A673 (cell line): Measurements from ENCODE around the gene ZNF844. TPM values are rescaled to one million over a fixed set of nuclear protein-coding genes. Genes with fewer than 3 reads are reported as not detected.
"Not testable (repeated sequence)": the region's sequence is repeated elsewhere in the genome, so short reads cannot be mapped to it uniquely, and the experiment has no call there.

Experiments used
- BruUV-seq: library from RNA; stranded (reverse); fragments of 400-500 nt; replicated peaks from 2 replicates; lab custom pipeline; 2021; lab: Mats Ljungman, UMichigan
- CTCF ChIA-PET: fragments of 300-600 bp; sonication (Branson Sonifier 250); formaldehyde crosslinking; loops from one replicate; lab custom pipeline; 2022; ENCODE audit warnings: antibody characterized with exemption; lab: Charles Lee
- POLR2A ChIA-PET: fragments of 300-600 bp; sonication (Branson Sonifier 250); formaldehyde crosslinking; loops from one replicate; lab custom pipeline; 2022; ENCODE audit warnings: antibody characterized with exemption; ENCODE audit not compliant: low non-redundant PET; lab: Charles Lee
- DNase-seq: peaks from one replicate; pipeline ENCODE4 v3.0.0-alpha.2; 2015; ENCODE audit warnings: low spot score
- H3K27ac ChIP-seq: fragments of 200-600 bp; sonication (generic); 2 replicates; pipeline ENCODE4 v1.5.1; 2016; ENCODE audit warnings: mixed run types, low read depth, mild to moderate bottlenecking, mixed read lengths, antibody characterized with exemption, low read length; ENCODE audit not compliant: poor library complexity, severe bottlenecking
- H3K27me3 ChIP-seq: fragments of 200-600 bp; sonication (generic); replicated peaks from 2 replicates; pipeline ENCODE4 v1.6.1; 2017; ENCODE audit warnings: mixed run types, low read depth, mild to moderate bottlenecking, mixed read lengths, antibody characterized with exemption, low read length; ENCODE audit not compliant: insufficient read depth, poor library complexity
- H3K36me3 ChIP-seq: fragments of 200-600 bp; sonication (generic); 2 replicates; pipeline ENCODE4 v1.6.1; 2016; ENCODE audit warnings: mixed run types, mild to moderate bottlenecking, mixed read lengths, antibody characterized with exemption, low read length; ENCODE audit not compliant: insufficient read depth, poor library complexity, severe bottlenecking
- H3K4me1 ChIP-seq: fragments of 200-600 bp; sonication (generic); 2 replicates; pipeline ENCODE4 v1.6.1; 2017; ENCODE audit warnings: mixed run types, mild to moderate bottlenecking, mixed read lengths, antibody characterized with exemption, low read length; ENCODE audit not compliant: insufficient read depth, poor library complexity, severe bottlenecking
- H3K4me3 ChIP-seq: fragments of 200-600 bp; sonication (generic); 2 replicates; pipeline ENCODE4 v1.5.1; 2016; ENCODE audit warnings: low read depth, mixed run types, mild to moderate bottlenecking, mixed read lengths, low read length; ENCODE audit not compliant: poor library complexity, severe bottlenecking
- H3K9me3 ChIP-seq: fragments of 200-600 bp; sonication (generic); 2 replicates; pipeline ENCODE4 v1.6.1; 2016; ENCODE audit warnings: mixed run types, low read depth, mild to moderate bottlenecking, mixed read lengths, antibody characterized with exemption, low read length; ENCODE audit not compliant: poor library complexity, severe bottlenecking
- EZH2 ChIP-seq: fragments of 200-600 bp; sonication (generic); IDR thresholded peaks from 2 replicates; pipeline ENCODE4 v1.6.1; 2017; ENCODE audit warnings: borderline replicate concordance, low read depth, mild to moderate bottlenecking, mixed read lengths, antibody characterized with exemption, low read length; ENCODE audit not compliant: poor library complexity, severe bottlenecking
- intact Hi-C: fragments of 100-400 bp; cut with micrococcal nuclease; formaldehyde crosslinking; loops from one replicate; pipeline ENCODE4 v1.10.0; 2022; ENCODE audit not compliant: unreplicated experiment
- total RNA-seq: library from RNA; stranded (reverse); gene quantifications from 2 replicates; pipeline ENCODE4 v1.2.3, GENCODE V29; 2021
- TF ChIP-seq, protein P1 (sequence below): fragments of 300-800, 200-600 bp; sonication (generic); conservative IDR thresholded peaks from 2 replicates; pipeline ENCODE4 v1.5.1; 2017; ENCODE audit warnings: low read depth, mild to moderate bottlenecking, antibody characterized with exemption, low read length, moderate library complexity, mixed read lengths

Gene ZNF844
- total RNA-seq, 1 experiment from 2014 or later, result 1.5 TPM

DNA sequence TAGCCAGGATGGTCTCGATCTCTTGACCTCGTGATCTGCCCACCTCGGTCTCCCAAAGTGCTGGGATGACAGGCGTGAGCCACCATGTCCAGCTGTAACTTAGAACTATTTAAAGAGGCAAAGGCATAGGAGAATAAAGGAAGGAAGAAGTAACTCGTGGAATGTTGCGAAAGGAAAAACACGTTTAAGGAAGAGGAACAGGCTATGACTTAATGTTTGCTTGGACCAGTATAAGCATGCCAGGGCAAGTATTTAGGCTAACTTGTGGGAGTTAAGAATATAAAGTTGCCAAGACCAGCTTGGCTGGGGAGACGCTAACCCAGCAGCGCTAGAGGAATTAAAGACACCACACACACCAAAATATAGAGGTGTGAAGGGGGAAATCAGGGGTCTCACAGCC lies 33.5 kb downstream of the ZNF844 start:
- intact Hi-C loops, result no loop called here
- ChIA-PET POLR2A (no interaction called here), CTCF (no interaction called here)
- Histone ChIP-seq H3K4me3 (no peak overlapping the region), H3K27me3 (no peaks in the 10 kb centered on the region), H3K27ac (no peak overlapping the region), H3K9me3 (peaks cover 26% of the 10 kb centered on the region), H3K4me1 (peaks cover 3% of the 10 kb centered on the region), H3K36me3 (peaks cover 46% of the 10 kb centered on the region)
- no peak for DNase-seq
- BruUV-seq, result no TSS peak
- TF ChIP-seq, protein P1, sequence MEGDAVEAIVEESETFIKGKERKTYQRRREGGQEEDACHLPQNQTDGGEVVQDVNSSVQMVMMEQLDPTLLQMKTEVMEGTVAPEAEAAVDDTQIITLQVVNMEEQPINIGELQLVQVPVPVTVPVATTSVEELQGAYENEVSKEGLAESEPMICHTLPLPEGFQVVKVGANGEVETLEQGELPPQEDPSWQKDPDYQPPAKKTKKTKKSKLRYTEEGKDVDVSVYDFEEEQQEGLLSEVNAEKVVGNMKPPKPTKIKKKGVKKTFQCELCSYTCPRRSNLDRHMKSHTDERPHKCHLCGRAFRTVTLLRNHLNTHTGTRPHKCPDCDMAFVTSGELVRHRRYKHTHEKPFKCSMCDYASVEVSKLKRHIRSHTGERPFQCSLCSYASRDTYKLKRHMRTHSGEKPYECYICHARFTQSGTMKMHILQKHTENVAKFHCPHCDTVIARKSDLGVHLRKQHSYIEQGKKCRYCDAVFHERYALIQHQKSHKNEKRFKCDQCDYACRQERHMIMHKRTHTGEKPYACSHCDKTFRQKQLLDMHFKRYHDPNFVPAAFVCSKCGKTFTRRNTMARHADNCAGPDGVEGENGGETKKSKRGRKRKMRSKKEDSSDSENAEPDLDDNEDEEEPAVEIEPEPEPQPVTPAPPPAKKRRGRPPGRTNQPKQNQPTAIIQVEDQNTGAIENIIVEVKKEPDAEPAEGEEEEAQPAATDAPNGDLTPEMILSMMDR, result no peak
- TF ChIP-seq EZH2, result no peak

DNA sequence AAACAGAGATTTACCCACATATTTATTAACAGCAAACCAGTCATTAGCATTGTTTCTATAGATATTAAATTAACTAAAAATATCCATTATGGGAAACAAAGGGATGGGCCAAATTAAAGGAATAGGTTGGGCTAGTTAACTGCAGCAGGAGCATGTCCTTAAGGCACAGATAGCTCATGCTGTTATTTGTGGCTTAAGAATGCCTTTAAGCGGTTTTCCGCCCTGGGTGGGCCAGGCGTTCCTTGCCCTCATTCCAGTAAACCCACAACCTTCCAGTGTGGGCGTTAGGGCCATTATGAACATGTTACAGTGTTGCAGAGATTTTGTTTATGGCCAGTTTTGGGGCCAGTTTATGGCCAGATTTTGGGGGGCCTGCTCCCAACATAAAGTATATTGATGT lies 39.4 kb downstream of the ZNF844 start:
- BruUV-seq, H3K27me3 ChIP-seq, H3K27ac ChIP-seq, H3K36me3 ChIP-seq, DNase-seq, H3K4me1 ChIP-seq, POLR2A ChIA-PET, CTCF ChIA-PET, H3K4me3 ChIP-seq, intact Hi-C loops: not testable (repeated sequence)
- peaks cover 31% of the 10 kb centered on the region for H3K9me3 ChIP-seq

DNA sequence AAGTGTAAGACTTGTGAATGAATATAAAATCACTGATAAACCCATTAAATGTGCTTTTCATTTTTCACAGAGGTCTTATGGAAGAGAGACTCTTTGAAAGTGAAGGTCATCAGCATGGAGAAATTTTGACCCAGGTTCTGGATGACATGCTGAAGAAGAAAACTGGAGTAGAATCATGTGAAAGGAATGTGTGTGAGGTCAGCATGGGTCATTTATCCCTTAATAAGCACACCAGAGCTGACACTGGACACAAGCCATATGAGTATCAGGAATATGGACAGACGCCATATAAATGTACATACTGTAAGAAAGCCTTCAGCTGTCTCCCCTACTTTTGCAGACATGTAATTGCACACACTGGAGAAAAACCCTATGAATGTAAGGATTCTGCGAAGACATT lies 46.6 kb downstream of the ZNF844 start:
- ChIA-PET POLR2A (no interaction called here), CTCF (no interaction called here)
- no peak for DNase-seq
- Histone ChIP-seq H3K27me3 (no peaks in the 10 kb centered on the region), H3K4me1 (no peaks in the 10 kb centered on the region), H3K9me3 (peaks cover 64% of the 10 kb centered on the region), H3K4me3 (no peak overlapping the region), H3K27ac (no peak overlapping the region), H3K36me3 (peaks cover 55% of the 10 kb centered on the region)
- intact Hi-C loops, result no loop called here
- no TSS peak for BruUV-seq
- TF ChIP-seq, protein P1, result no peak
- no peak for TF ChIP-seq EZH2

DNA sequence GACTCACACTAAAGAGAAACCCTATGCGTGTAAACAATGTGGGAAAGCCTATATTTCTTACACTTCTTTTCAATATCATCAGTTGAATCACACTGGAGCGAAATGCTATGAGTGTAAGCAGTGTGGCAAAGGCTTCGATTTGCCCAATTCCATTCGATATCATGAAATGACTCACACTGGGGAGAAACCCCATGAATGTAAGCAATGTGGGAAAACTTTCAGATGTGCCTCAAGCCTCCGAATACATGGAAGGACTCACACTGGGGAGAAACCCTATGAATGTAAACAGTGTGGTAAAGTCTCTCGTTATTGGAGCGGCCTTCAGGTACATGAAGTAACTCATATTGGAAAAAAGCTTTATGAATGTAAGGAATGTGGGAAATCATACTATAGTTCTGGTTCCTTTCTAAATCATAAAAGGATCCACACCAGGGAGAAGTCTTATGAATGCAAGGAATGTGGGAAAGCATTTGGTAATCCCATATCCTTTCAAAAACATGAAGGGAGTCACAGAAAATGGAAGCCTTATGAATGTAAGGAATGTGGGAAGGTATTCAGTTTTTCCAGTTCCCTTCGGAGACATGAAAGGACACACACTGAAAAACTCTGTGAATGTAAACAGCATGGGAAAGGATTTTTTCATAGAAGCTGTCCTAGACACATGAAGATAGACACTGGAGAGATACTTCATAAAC lies 47.6 kb downstream of the ZNF844 start:
- Histone ChIP-seq H3K27me3 (no peaks in the 10 kb centered on the region), H3K4me3 (no peak overlapping the region), H3K36me3 (peaks cover 50% of the 10 kb centered on the region), H3K4me1 (no peaks in the 10 kb centered on the region), H3K27ac (no peak overlapping the region), H3K9me3 (peaks cover 55% of the 10 kb centered on the region)
- DNase-seq, result no peak
- ChIA-PET CTCF (no interaction called here), POLR2A (no interaction called here)
- intact Hi-C loops, result no loop called here
- no peak for TF ChIP-seq EZH2
- TF ChIP-seq, protein P1, result no peak
- BruUV-seq, result no TSS peak
